ENCODE results near the gene SORCS1. TPM values are rescaled to one million over a fixed set of nuclear protein-coding genes. Genes with fewer than 3 reads are reported as not detected.

The SORCS1 gene
- total and polyA plus RNA-seq, 2 of the 13 experiments (the other 11 are each of a cell fraction or from before 2014, with no cell fraction given): not detected

- no peak overlapping the region for H3K4me3 ChIP-seq (replicated peaks in 1 of 3; ENCODE audit: insufficient read depth in 1 of 3, low read depth in 2 of 3, low read length in 3 of 3)
- no peaks in the 10 kb centered on the region for H3K36me3 ChIP-seq (replicated peaks in 1 of 2; ENCODE audit: control insufficient read depth in 1 of 2, insufficient read depth in 2 of 2, low read length in 2 of 2)
- no peaks in the 10 kb centered on the region for H3K27me3 ChIP-seq (ENCODE audit: control insufficient read depth in 1 of 2, insufficient read depth in 2 of 2, low read length in 2 of 2)
- H3K4me2 ChIP-seq (ENCODE audit: low read depth, low read length): no peak overlapping the region
- peaks cover 36% of the 10 kb centered on the region for H3K9me3 ChIP-seq (ENCODE audit: low read length)
- no peak for DNase-seq (ENCODE audit: low spot score)
- no peak overlapping the region for H3K27ac ChIP-seq (ENCODE audit: extremely low read length, insufficient read depth, low read length)
- ATAC-seq: no peak
- no TSS peak for BruUV-seq (replicated peaks)
- in situ Hi-C loops (cut with HindIII; ENCODE audit: extremely low pct_ligation_motif_present, low pct_unique_long_range_greater_than_20kb) (no loop called here), intact Hi-C loops (cut with micrococcal nuclease; ENCODE audit: unreplicated experiment) (no loop called here)
- H4K20me1 ChIP-seq (ENCODE audit: insufficient read depth, low read length): no peaks in the 10 kb centered on the region
- H3K9ac ChIP-seq (ENCODE audit: insufficient read depth, low read depth, low read length): no peak overlapping the region
- no peak for FAIRE-seq
- H3K79me2 ChIP-seq (ENCODE audit: insufficient read depth, low read length): no peaks in the 10 kb centered on the region
- WGBS (ENCODE audit: low lambda C conversion rate): 0% methylated on average over 2 of the region's 2 CpGs
- ChIA-PET CTCF (ENCODE audit: low intra/inter-chr PET ratio, low total read pairs) (no interaction called here), POLR2A (no interaction called here)
- no peaks in the 10 kb centered on the region for H3K4me1 ChIP-seq (ENCODE audit: insufficient read depth, low read length)
- no peak overlapping the region for H2AFZ ChIP-seq (ENCODE audit: low read length)
- TF ChIP-seq SAP130 (CRISPR knock-in tag; IDR thresholded peaks at IDR 0.05; ENCODE audit: low read depth) (no peak), HINFP (CRISPR knock-in tag; IDR thresholded peaks at IDR 0.05; ENCODE audit: low read depth) (no peak), HNF1A (IDR thresholded peaks at IDR 0.05; ENCODE audit: low read depth) (no peak), HNF1A (CRISPR knock-in tag; IDR thresholded peaks at IDR 0.05; ENCODE audit: borderline replicate concordance) (no peak), MEF2D (CRISPR knock-in tag; IDR thresholded peaks at IDR 0.05) (no peak), BRD4 (CRISPR knock-in tag; IDR thresholded peaks at IDR 0.05) (no peak), ZNF18 (CRISPR knock-in tag; IDR thresholded peaks at IDR 0.05; ENCODE audit: insufficient replicate concordance) (no peak), NFYB (CRISPR knock-in tag; IDR thresholded peaks at IDR 0.05) (no peak), ZNF839 (CRISPR knock-in tag; IDR thresholded peaks at IDR 0.05; ENCODE audit: borderline replicate concordance) (no peak), HNRNPK (IDR thresholded peaks at IDR 0.05; ENCODE audit: low read depth, low read length, poor library complexity, severe bottlenecking) (no peak), CREB1 (IDR thresholded peaks at IDR 0.05) (no peak), CREB1 (CRISPR knock-in tag; IDR thresholded peaks at IDR 0.05) (no peak), ZNF609 (CRISPR knock-in tag; IDR thresholded peaks at IDR 0.05; ENCODE audit: borderline replicate concordance) (no peak), ZNF234 (CRISPR knock-in tag; conservative IDR thresholded peaks at IDR 0.05) (no peak)
Observed at GRCh38 chr10:107004362-107004761, 160.1 kb downstream of the SORCS1 start.

Measured in HepG2 (cell line).